NCI-H128 (cell line): Measurements from ENCODE around the gene PRR22.
"Not testable (repeated sequence)": the region's sequence is repeated elsewhere in the genome, so short reads cannot be mapped to it uniquely, and the experiment has no call there.

Source experiments
- DNase-seq: peaks from one replicate; lab custom pipeline; 2025; ENCODE audit not compliant: unreplicated experiment; lab: John Stamatoyannopoulos, UW

Gene PRR22

GRCh38 chr19:5762608-5763217, 21.8 kb downstream of the PRR22 start:
- no peak for DNase-seq

DNA sequence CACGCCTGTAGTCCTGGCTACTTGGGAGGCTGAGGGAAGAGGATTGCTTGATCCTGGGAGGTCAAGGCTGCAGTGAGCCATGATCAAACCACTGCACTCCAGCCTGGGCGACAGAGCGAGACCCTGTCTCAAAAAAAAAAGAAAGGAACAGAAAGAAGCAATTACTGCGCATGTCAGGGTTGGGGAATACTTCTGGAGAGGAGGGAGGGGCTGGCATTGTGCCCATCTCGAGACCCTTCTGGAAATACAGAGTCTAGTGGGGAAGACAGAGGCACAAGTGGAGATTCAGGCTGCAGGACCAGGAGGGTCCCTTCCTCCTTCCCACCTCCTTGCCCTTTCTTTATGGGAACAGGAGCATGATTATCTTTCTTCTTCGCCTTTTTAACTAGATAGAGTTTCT, 30.8 kb downstream of the PRR22 start:
- no peak for DNase-seq

DNA sequence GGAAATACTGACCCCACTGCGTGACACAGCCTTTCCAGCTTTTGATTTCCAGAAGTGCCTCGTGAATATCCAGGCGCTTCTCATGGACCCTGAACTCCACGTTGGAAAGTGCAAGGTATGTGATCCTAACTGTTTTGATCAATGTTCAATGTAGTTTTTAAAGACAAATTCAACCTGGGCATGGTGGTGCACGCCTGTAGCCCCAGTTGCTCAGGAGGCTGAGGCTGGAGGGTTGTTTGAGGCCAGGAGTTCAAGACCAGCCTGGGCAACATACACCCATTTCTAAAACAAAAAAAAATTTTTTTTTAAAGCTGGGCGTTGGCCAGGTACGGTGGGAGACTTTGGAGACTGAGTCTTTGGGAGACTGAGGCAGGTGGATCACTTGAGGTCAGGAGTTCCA, 32.8 kb downstream of the PRR22 start:
- DNase-seq, result no peak

- DNase-seq, result no peak
Observed at GRCh38 chr19:5749505-5749904, 35.0 kb downstream of the PRR22 start.

GRCh38 chr19:5748920-5749319, 35.6 kb downstream of the PRR22 start:
- DNase-seq, result not testable (repeated sequence)

DNA sequence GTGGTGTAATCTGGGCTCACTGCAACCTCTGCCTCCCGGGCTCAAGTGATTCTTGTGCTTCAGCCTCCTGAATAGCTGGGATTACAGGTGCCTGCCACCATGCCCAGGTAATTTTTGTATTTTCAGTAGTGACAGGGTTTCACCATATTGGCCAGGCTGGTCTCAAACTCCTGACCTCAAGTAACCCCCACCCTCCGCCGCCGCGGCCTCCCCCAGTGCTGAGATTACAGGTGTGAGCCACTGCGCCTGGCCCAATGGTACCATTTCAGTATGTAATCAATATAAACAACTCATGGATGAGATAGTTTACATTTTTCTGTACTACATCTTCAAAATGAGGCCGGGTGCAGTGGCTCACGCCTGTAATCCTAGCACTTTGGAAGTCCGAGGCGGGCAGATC, 39.5 kb downstream of the PRR22 start:
- not testable (repeated sequence) for DNase-seq

DNA sequence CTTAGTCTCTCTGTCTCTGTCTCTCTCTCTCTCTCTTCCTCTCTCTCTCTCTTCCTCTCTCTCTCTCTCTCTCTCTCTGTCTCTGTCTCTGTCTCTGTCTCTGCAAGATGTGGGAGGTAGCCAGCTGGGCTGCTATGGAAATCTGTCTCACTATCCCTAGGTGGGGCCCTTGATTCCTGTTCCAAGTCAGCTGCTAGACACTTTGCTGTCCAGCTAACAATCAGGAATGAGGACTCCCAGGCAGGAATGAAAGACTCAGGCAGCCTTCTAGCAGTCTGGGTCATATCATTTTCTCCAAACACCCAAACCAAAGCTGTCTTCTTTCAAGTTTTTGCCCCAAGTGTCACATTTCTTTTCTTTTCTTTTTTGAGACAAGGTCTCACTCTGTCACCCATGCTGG, 40.9 kb downstream of the PRR22 start:
- DNase-seq, result no peak

- no peak for DNase-seq
Observed at GRCh38 chr19:5742051-5742450, 42.5 kb downstream of the PRR22 start.

GRCh38 chr19:5738423-5738822, 46.1 kb downstream of the PRR22 start:
- no peak for DNase-seq

- not testable (repeated sequence) for DNase-seq
Observed at GRCh38 chr19:5733172-5733571, 51.4 kb downstream of the PRR22 start.
